Astrocyte of the spinal cord (primary cell): ENCODE results near the gene ITSN1.

Experiments used
- DNase-seq: peaks from one replicate; pipeline ENCODE4 v3.0.0; 2011; ENCODE audit warnings: low read depth, low spot score
- H3K4me3 ChIP-seq: 2 replicates; pipeline ENCODE4 v1.5.1; 2011; ENCODE audit warnings: low read depth, mild to moderate bottlenecking, low read length, moderate library complexity
- CTCF ChIP-seq: IDR thresholded peaks from 2 replicates; pipeline ENCODE4 v1.5.1; 2012; ENCODE audit warnings: low read depth, mild to moderate bottlenecking, low read length, inconsistent platforms
- in situ Hi-C: cut with HindIII; loops from 2 replicates; pipeline ENCODE4 v1.10.0; 2017; ENCODE audit warnings: low sequenced_read_pairs

The ITSN1 gene

GRCh38 chr21:33828083-33828482 lies 185.8 kb downstream of the ITSN1 start:
- TF ChIP-seq CTCF = no peak
- no peak overlapping the region for H3K4me3 ChIP-seq
- peak; percentile 22 for DNase-seq
- in situ Hi-C loops = no loop called here

- TF ChIP-seq CTCF = no peak
- in situ Hi-C loops = no loop called here
- DNase-seq = no peak
- H3K4me3 ChIP-seq = no peak overlapping the region
Measured at GRCh38 chr21:33828577-33828976, 186.3 kb downstream of the ITSN1 start.

- DNase-seq = no peak
- TF ChIP-seq CTCF = no peak
- no peak overlapping the region for H3K4me3 ChIP-seq
- in situ Hi-C loops = no loop called here
Measured at GRCh38 chr21:33829844-33830243, 187.5 kb downstream of the ITSN1 start.

- no peak for DNase-seq
Measured at GRCh38 chr21:33831962-33832659, 189.8 kb downstream of the ITSN1 start.

GRCh38 chr21:33834801-33835500 lies 192.7 kb downstream of the ITSN1 start:
- no peak overlapping the region for H3K4me3 ChIP-seq
- no peak for TF ChIP-seq CTCF
- in situ Hi-C loops = no loop called here
- no peak for DNase-seq

More at GRCh38 chr21:33831962-33832659, 189.8 kb downstream of the ITSN1 start:
- H3K4me3 ChIP-seq = no peak overlapping the region
- in situ Hi-C loops = no loop called here
- TF ChIP-seq CTCF = no peak

GRCh38 chr21:33835920-33836319 lies 193.6 kb downstream of the ITSN1 start:
- TF ChIP-seq CTCF = no peak
- DNase-seq = no peak
- no peak overlapping the region for H3K4me3 ChIP-seq
- in situ Hi-C loops = no loop called here
